A673 (cell line): ENCODE results near the gene CCDC40. TPM values are rescaled to one million over a fixed set of nuclear protein-coding genes. Genes with fewer than 3 reads are reported as not detected.

Source experiments
- BruUV-seq: library from RNA; stranded (reverse); fragments of 400-500 nt; replicated peaks from 2 replicates; lab custom pipeline; 2021; lab: Mats Ljungman, UMichigan
- CTCF ChIA-PET: fragments of 300-600 bp; sonication (Branson Sonifier 250); formaldehyde crosslinking; loops from one replicate; lab custom pipeline; 2022; ENCODE audit warnings: antibody characterized with exemption; lab: Charles Lee
- POLR2A ChIA-PET: fragments of 300-600 bp; sonication (Branson Sonifier 250); formaldehyde crosslinking; loops from one replicate; lab custom pipeline; 2022; ENCODE audit warnings: antibody characterized with exemption; ENCODE audit not compliant: low non-redundant PET; lab: Charles Lee
- DNase-seq: peaks from one replicate; pipeline ENCODE4 v3.0.0-alpha.2; 2015; ENCODE audit warnings: low spot score
- H3K27ac ChIP-seq: fragments of 200-600 bp; sonication (generic); 2 replicates; pipeline ENCODE4 v1.5.1; 2016; ENCODE audit warnings: mixed run types, low read depth, mild to moderate bottlenecking, mixed read lengths, antibody characterized with exemption, low read length; ENCODE audit not compliant: poor library complexity, severe bottlenecking
- H3K27me3 ChIP-seq: fragments of 200-600 bp; sonication (generic); replicated peaks from 2 replicates; pipeline ENCODE4 v1.6.1; 2017; ENCODE audit warnings: mixed run types, low read depth, mild to moderate bottlenecking, mixed read lengths, antibody characterized with exemption, low read length; ENCODE audit not compliant: insufficient read depth, poor library complexity
- H3K36me3 ChIP-seq: fragments of 200-600 bp; sonication (generic); 2 replicates; pipeline ENCODE4 v1.6.1; 2016; ENCODE audit warnings: mixed run types, mild to moderate bottlenecking, mixed read lengths, antibody characterized with exemption, low read length; ENCODE audit not compliant: insufficient read depth, poor library complexity, severe bottlenecking
- H3K4me1 ChIP-seq: fragments of 200-600 bp; sonication (generic); 2 replicates; pipeline ENCODE4 v1.6.1; 2017; ENCODE audit warnings: mixed run types, mild to moderate bottlenecking, mixed read lengths, antibody characterized with exemption, low read length; ENCODE audit not compliant: insufficient read depth, poor library complexity, severe bottlenecking
- H3K4me3 ChIP-seq: fragments of 200-600 bp; sonication (generic); 2 replicates; pipeline ENCODE4 v1.5.1; 2016; ENCODE audit warnings: low read depth, mixed run types, mild to moderate bottlenecking, mixed read lengths, low read length; ENCODE audit not compliant: poor library complexity, severe bottlenecking
- H3K9me3 ChIP-seq: fragments of 200-600 bp; sonication (generic); 2 replicates; pipeline ENCODE4 v1.6.1; 2016; ENCODE audit warnings: mixed run types, low read depth, mild to moderate bottlenecking, mixed read lengths, antibody characterized with exemption, low read length; ENCODE audit not compliant: poor library complexity, severe bottlenecking
- EZH2 ChIP-seq: fragments of 200-600 bp; sonication (generic); IDR thresholded peaks from 2 replicates; pipeline ENCODE4 v1.6.1; 2017; ENCODE audit warnings: borderline replicate concordance, low read depth, mild to moderate bottlenecking, mixed read lengths, antibody characterized with exemption, low read length; ENCODE audit not compliant: poor library complexity, severe bottlenecking
- intact Hi-C: fragments of 100-400 bp; cut with micrococcal nuclease; formaldehyde crosslinking; loops from one replicate; pipeline ENCODE4 v1.10.0; 2022; ENCODE audit not compliant: unreplicated experiment
- total RNA-seq: library from RNA; stranded (reverse); gene quantifications from 2 replicates; pipeline ENCODE4 v1.2.3, GENCODE V29; 2021
- TF ChIP-seq, protein P1 (sequence below): fragments of 300-800, 200-600 bp; sonication (generic); conservative IDR thresholded peaks from 2 replicates; pipeline ENCODE4 v1.5.1; 2017; ENCODE audit warnings: low read depth, mild to moderate bottlenecking, antibody characterized with exemption, low read length, moderate library complexity, mixed read lengths

The CCDC40 gene
- total RNA-seq, 1 experiment from 2014 or later, result 3.5 TPM

DNA sequence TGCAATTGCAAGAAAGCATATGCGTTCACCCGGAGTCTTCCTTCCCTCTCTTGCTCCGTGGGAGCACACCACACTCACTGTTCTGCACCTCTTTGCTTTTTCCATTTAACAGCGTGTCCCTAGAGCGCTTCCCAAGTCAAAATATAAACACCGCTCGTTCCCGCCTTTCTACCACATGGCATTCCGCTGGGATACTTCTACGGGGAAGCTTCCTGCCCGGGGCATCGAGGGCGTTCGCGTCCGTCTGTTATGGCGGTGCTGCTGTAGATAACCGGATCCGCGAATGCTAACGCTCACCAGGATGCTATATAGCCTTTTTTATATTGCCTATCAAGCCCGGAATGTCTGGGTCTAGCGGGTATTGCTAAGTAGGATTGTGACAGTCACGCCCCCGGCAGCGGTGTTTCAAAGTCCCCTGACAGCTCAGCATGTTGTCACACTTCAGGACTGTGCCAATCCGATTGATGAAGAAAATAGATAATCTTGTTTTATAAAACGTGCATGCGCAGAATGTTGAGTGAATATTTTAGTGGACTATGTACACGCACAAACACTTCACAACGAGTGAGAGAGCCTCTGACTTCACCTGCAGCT lies 31.0 kb downstream of the CCDC40 start:
- BruUV-seq, result no TSS peak
- ChIA-PET POLR2A (no interaction called here), CTCF (no interaction called here)
- intact Hi-C loops, result no loop called here
- DNase-seq, result no peak
- Histone ChIP-seq H3K4me3 (no peak overlapping the region), H3K27ac (no peak overlapping the region), H3K36me3 (no peaks in the 10 kb centered on the region), H3K27me3 (no peaks in the 10 kb centered on the region), H3K9me3 (no peaks in the 10 kb centered on the region), H3K4me1 (peaks cover 6% of the 10 kb centered on the region)
- TF ChIP-seq EZH2, result no peak
- TF ChIP-seq, protein P1, sequence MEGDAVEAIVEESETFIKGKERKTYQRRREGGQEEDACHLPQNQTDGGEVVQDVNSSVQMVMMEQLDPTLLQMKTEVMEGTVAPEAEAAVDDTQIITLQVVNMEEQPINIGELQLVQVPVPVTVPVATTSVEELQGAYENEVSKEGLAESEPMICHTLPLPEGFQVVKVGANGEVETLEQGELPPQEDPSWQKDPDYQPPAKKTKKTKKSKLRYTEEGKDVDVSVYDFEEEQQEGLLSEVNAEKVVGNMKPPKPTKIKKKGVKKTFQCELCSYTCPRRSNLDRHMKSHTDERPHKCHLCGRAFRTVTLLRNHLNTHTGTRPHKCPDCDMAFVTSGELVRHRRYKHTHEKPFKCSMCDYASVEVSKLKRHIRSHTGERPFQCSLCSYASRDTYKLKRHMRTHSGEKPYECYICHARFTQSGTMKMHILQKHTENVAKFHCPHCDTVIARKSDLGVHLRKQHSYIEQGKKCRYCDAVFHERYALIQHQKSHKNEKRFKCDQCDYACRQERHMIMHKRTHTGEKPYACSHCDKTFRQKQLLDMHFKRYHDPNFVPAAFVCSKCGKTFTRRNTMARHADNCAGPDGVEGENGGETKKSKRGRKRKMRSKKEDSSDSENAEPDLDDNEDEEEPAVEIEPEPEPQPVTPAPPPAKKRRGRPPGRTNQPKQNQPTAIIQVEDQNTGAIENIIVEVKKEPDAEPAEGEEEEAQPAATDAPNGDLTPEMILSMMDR, result no peak

DNA sequence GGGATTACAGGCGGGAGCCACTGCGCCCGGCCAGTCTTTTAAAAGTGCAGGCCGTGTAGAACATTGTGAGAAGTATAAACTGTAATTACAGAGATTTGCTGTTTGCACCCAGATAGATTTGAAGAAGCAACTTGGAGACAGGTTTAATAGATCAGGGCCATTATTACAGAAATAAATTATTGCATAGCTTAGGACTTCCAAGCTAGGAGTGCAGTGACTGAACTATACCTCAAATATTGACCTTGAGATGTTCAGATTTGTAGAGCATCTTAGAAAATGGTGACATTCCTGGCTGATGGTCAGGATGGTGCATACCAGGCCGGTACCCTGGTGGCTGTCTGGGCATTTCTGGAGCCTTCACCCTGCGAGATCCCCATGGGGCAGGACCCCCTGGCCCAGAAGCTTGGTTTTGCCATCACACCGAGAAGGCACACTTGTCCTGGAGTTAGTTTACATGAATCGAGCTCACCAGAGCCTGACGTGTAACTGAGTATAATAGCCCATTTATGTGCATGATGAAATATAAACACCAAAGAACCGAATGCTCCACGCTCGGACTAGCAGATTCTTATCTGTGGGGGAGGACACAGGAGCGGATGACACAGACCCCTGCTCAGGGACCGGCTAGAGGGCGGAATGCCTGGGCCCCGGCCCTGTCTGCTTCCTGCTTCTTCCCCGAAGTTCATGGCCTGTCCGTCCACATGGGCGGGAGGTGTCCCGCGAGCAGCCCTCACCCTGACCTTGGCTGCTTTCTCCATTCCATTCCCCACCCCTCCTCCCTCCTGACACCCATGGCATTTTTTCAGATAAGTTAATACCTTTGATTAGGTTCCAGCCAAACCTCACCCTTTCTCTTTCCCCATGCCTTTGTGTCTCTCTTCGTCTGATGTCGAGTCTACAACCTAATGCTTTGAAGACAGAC lies 32.1 kb downstream of the CCDC40 start:
- intact Hi-C loops, result no loop called here
- TF ChIP-seq, protein P1, result no peak
- TF ChIP-seq EZH2, result no peak
- H3K4me1 ChIP-seq, result peaks cover 6% of the 10 kb centered on the region
- no peak for DNase-seq
- no peaks in the 10 kb centered on the region for H3K9me3 ChIP-seq
- POLR2A ChIA-PET, result no interaction called here
- H3K4me3 ChIP-seq, result no peak overlapping the region
- CTCF ChIA-PET, result no interaction called here
- H3K27me3 ChIP-seq, result no peaks in the 10 kb centered on the region
- H3K36me3 ChIP-seq, result no peaks in the 10 kb centered on the region
- no peak overlapping the region for H3K27ac ChIP-seq
- no TSS peak for BruUV-seq

DNA sequence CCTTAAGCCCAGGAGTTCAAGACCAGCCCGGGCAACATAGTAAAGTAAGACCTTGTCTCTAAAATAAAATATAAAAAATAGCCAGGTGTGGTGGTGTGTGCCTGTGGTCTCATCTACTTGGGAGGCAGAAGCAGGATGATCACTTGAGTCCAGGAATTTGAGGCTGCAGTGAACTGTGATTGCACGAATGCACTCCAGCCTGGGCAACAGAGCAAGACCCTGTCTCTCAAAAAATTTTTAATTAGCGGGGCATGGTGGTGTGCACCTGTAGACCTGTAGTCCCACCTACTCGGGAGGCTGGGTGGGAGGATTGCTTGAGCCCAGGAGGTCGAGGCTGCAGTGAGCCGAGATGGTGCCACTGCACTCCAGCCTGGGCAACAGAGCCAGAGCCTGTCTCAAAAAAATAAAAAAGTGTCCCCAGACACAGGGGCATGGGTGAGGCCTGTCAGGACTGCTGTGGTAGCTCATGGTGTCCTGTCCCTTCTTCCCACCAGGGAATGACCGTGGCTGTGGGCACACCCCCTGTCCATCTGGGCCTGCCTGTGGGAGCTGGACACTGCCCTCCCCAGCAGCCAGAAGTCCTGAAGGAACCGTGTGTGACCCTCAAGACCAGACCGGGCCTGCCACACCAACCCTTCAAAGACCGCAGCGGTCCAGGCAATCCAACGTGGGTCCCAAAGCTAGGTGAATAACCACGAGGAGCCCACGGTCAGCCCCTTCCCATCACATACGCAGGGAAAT lies 34.1 kb downstream of the CCDC40 start:
- no peaks in the 10 kb centered on the region for H3K27me3 ChIP-seq
- H3K36me3 ChIP-seq, result no peaks in the 10 kb centered on the region
- no peak overlapping the region for H3K4me3 ChIP-seq
- H3K9me3 ChIP-seq, result no peaks in the 10 kb centered on the region
- ChIA-PET POLR2A (no interaction called here), CTCF (no interaction called here)
- peaks cover 6% of the 10 kb centered on the region for H3K4me1 ChIP-seq
- H3K27ac ChIP-seq, result no peak overlapping the region
- no TSS peak for BruUV-seq
- intact Hi-C loops, result no loop called here
- DNase-seq, result no peak
- TF ChIP-seq EZH2, result no peak
- TF ChIP-seq, protein P1, result no peak
